ENCODE results near the gene SHC4. TPM values are rescaled to one million over a fixed set of nuclear protein-coding genes. Genes with fewer than 3 reads are reported as not detected.

SHC4 gene
- total RNA-seq, 4 donors from 2014 or later = 0.63 to 4.7 (median 1.6) TPM

DNA sequence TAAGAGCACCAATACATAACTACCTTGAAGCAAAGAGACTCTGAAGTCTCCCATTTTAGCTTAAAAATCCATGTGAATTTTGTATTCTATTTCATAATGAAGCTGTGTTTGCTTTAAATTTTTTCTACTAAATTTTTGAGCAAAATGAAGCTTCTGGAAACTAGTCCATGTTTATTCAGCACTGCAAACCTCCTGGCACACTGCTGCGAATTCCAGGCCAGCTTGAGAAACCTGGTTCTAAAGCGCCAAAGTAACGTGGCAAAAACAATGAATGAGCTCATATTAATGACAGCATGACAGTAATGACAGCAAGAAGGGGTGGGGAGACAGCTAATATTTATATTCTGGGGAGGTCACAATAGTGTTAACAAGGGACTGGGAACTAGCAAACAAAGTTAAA is 178.5 kb downstream of the SHC4 start:
- intact Hi-C loops (cut with DNase I; ENCODE audit: low total_unique reads) = no loop called here
- TF ChIP-seq CTCF (IDR thresholded peaks at IDR 0.05) (no peak), POLR2A (IDR thresholded peaks at IDR 0.05) (no peak)
- no peak for DNase-seq (ENCODE audit: low spot score in 2 of 2)
- no peak overlapping the region for H3K4me3 ChIP-seq (ENCODE audit: low read depth, poor library complexity, severe bottlenecking)
- WGBS, 2 donors = 41 to 57% methylated on average over 3 of the region's 3 CpGs

- no peak overlapping the region for H3K4me3 ChIP-seq (ENCODE audit: low read depth, poor library complexity, severe bottlenecking)
- 93 to 96% methylated on average over 2 of the region's 2 CpGs for WGBS, 2 donors
- no peak for DNase-seq (ENCODE audit: low spot score in 2 of 2)
- intact Hi-C loops (cut with DNase I; ENCODE audit: low total_unique reads) = no loop called here
- no peak for TF ChIP-seq POLR2A (IDR thresholded peaks at IDR 0.05)
- no peak for TF ChIP-seq CTCF (IDR thresholded peaks at IDR 0.05)
These were observed 179.0 kb downstream of the SHC4 start for GRCh38 chr15:48784756-48785155.

DNA sequence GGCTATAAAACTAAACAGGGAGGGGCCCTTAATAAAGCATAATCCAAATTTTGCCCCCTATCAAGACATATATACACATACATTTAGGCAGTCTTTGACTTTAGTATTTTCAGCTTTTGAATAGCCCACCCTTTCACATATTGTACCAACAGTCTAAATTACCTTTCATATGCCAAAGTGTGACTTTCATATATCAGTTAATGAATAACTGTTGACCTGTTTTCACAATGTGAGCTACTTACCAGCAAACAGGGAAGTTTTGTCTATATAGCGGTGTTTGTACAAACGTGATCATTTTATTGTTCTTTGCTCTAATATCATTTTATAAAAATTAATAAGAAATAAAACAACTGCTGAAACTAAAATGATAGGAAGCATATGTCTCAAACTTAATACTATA is 180.8 kb downstream of the SHC4 start:
- DNase-seq (ENCODE audit: low spot score in 2 of 2) = no peak
- WGBS, 2 donors = 91 to 93% methylated on average over 2 of the region's 2 CpGs
- no peak for TF ChIP-seq POLR2A (IDR thresholded peaks at IDR 0.05)
- TF ChIP-seq CTCF (IDR thresholded peaks at IDR 0.05) = no peak
- no peak overlapping the region for H3K4me3 ChIP-seq (ENCODE audit: low read depth, poor library complexity, severe bottlenecking)
- intact Hi-C loops (cut with DNase I; ENCODE audit: low total_unique reads) = no loop called here

- intact Hi-C loops (cut with DNase I; ENCODE audit: low total_unique reads) = no loop called here
- no peak overlapping the region for H3K4me3 ChIP-seq (ENCODE audit: low read depth, poor library complexity, severe bottlenecking)
- no peak for DNase-seq (ENCODE audit: low spot score in 2 of 2)
- WGBS, 2 donors = 89 to 94% methylated on average over 5 of the region's 5 CpGs
- TF ChIP-seq CTCF (IDR thresholded peaks at IDR 0.05) (no peak), POLR2A (IDR thresholded peaks at IDR 0.05) (no peak)
These were observed 182.1 kb downstream of the SHC4 start for GRCh38 chr15:48781481-48782081.

DNA sequence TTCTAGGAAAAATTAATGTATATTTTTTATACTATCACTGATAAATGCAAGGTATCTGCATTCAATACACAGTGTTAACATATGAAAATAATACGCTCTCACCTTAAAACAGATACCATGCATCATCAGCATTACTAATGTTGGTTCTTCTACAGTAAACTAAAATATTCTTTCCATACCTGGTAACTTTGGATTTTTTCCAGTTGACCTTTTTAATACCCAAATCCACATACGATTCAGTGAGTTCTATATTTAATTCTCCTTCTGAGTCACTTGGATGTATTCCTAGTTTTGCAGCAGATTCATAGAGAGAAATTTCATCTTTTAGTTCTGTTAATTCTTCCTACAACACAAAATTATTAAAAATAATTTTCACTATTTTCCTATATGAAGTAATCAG is 182.7 kb downstream of the SHC4 start:
- 71 to 72% methylated on average over 2 of the region's 2 CpGs for WGBS, 2 donors
- DNase-seq (ENCODE audit: low spot score in 2 of 2) = no peak
- no peak overlapping the region for H3K4me3 ChIP-seq (ENCODE audit: low read depth, poor library complexity, severe bottlenecking)
- no peak for TF ChIP-seq POLR2A (IDR thresholded peaks at IDR 0.05)
- no peak for TF ChIP-seq CTCF (IDR thresholded peaks at IDR 0.05)
- intact Hi-C loops (cut with DNase I; ENCODE audit: low total_unique reads) = no loop called here

- TF ChIP-seq POLR2A (IDR thresholded peaks at IDR 0.05) = no peak
- DNase-seq (ENCODE audit: low spot score in 2 of 2) = no peak
- H3K4me3 ChIP-seq (ENCODE audit: low read depth, poor library complexity, severe bottlenecking) = no peak overlapping the region
- 82 to 91% methylated on average over 10 of the region's 10 CpGs for WGBS, 2 donors
- intact Hi-C loops (cut with DNase I; ENCODE audit: low total_unique reads) = no loop called here
These were observed 185.4 kb downstream of the SHC4 start for GRCh38 chr15:48778331-48778730.

Measured in lower leg skin (tissue), 4 donors.